GM12801 (cell line): ENCODE measurements around the gene TMEM178A.

Source experiments
- TF ChIP-seq, protein P1 (sequence below): IDR thresholded peaks from one replicate; pipeline ENCODE4 v1.5.1; 2011; ENCODE audit warnings: control low read depth; ENCODE audit not compliant: insufficient read length; ENCODE audit errors: extremely low read depth

The TMEM178A gene

DNA sequence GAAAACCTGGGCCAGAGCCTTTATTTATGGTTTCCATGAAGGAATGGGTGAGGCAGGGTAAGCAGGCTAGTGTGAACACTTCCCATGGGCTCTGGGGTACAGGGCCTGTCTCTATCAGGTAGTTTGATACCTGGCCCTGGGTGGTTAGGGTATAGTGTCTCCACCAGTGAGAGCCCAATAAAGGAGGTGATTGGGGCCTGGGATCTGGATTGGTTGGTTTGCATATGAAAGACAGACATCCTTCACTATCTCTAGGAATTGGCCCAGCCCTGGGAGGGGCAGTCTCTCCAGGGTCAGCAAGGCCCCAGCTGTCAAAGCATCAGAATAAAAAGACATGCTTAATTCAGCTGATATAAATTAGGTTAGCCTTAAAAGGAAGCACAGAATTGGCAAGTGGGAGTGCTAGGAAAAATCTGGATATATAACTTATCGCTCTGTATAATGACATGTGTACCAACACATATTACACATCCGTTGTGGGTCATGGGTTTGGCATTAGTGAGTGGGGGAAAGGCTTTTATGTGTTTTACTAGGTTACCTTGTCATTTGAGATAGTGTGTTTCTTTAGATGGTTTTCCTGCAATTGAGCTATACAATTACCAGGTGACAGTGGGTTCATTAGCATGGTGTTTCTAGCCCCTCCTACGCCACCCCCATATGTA, 18.5 kb upstream of the TMEM178A start:
- TF ChIP-seq, protein P1, sequence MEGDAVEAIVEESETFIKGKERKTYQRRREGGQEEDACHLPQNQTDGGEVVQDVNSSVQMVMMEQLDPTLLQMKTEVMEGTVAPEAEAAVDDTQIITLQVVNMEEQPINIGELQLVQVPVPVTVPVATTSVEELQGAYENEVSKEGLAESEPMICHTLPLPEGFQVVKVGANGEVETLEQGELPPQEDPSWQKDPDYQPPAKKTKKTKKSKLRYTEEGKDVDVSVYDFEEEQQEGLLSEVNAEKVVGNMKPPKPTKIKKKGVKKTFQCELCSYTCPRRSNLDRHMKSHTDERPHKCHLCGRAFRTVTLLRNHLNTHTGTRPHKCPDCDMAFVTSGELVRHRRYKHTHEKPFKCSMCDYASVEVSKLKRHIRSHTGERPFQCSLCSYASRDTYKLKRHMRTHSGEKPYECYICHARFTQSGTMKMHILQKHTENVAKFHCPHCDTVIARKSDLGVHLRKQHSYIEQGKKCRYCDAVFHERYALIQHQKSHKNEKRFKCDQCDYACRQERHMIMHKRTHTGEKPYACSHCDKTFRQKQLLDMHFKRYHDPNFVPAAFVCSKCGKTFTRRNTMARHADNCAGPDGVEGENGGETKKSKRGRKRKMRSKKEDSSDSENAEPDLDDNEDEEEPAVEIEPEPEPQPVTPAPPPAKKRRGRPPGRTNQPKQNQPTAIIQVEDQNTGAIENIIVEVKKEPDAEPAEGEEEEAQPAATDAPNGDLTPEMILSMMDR, result no peak

DNA sequence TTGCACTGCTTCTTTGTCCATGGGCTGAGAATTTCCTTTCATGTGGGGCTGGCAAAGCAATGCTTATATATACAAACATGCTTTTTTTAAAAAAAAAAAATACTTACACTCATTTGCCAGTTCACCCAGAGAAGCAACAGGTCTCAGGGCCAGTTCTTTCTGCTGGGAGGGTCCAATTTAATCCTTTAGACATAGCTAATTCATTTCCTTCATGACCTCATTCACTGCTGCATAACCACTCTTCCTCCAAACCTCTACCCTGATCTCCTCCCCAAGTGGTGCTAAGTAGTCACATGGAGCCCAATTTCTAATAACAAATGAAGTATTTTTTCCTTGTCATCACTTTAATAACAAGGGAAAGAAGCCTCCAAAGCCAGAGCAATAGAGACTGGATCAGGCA, 17.1 kb upstream of the TMEM178A start:
- TF ChIP-seq, protein P1, result no peak

DNA sequence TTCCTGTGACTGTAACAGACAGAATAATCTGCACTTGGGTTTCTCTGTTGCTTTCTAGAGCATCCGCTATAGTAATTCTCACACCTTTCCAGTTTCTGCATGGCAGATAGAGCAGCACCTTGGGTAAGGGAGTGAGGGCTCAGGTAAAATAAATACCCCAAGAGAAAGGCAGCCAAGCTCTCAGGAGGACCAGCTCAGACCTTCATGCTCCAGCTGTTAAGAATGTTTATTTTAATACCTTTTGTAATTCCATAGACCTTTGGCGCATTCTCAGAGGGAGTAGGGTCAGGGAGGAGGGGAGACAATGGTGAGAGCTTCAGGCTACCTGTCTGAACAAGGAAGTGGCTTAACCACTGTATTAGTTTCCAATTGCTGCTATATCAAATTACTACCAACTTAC, 16.2 kb upstream of the TMEM178A start:
- TF ChIP-seq, protein P1, result no peak

- TF ChIP-seq, protein P1, result no peak
Observed at GRCh38 chr2:39650468-39650867, 15.2 kb upstream of the TMEM178A start.

DNA sequence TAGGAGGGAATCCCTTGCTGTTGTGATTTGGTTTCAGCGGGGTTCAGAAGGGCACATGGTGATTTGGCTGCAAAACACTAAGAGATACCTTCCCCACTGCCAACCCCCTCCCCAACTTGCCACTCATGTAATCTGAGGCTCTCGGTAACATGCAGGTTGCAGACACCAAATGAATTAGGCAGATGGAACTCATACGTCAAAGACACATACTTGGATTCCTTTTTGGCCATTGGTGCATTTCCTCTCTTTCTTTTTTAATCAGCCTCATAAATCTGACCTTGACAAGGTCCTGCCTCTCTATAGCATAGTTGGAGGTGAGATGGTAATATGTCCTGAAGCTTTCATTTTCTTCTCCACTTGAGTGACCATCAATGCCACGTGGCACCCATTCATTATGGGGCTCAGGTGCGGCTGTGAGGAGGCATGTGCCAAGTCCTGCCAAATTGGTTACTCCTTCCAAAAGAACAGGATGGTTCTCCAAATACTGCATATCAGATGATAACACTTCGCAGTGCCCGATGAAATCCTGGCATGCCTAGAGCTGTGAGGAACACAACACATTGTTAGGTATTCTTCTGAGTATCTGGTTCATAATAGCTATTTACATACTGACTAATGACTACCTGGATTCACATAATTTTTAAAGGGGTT, 8.3 kb upstream of the TMEM178A start:
- TF ChIP-seq, protein P1, result no peak

GRCh38 chr2:39658371-39658770, 7.3 kb upstream of the TMEM178A start:
- TF ChIP-seq, protein P1, result no peak

DNA sequence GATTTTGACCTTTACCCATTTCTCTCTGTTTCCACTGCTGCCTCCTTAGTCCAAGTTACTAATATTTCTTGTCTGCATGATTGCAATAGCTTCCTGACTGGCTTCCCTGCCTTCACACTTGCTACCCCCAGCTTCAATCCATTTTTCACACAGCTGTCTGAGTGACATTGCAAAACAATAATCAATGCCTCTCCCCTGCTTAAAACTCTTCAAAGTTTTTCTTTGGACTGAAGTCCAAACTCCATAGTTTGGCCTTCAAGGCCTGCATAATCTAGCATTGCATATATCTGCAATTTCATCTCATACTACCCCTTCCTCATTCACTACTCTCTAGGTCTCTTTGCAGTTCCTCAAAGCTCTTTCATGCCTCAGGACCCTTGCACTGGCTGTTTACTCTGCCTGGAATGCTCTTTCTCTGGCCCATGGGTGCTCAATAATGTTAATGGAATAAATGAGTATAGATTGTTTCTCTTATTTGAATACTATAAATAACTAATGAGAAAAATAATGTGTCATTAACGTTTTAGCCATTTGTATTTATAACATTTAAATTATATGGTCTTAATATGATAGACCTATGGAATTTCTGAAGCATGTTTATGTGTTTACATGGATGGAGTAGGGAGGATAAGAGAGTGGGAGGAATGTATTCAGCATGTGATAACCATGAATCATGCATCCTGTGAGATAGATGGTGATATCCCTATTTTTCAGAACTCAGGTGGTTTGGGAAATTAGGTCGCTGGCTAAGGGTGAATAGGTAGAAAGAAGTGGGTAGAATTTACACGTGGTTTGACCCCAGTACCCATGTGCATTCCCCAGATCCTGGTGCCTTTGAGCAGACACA, 5.7 kb upstream of the TMEM178A start:
- TF ChIP-seq, protein P1, result no peak
